Ishikawa (cell line): Measurements from ENCODE around the gene CNTN2.

Experiments used
- CEBPB ChIP-seq: IDR thresholded peaks from 2 replicates; pipeline ENCODE4 v1.6.1; 2012
- CREB1 ChIP-seq: IDR thresholded peaks from 2 replicates; pipeline ENCODE4 v1.6.1; 2012; ENCODE audit warnings: low read depth
- EGR1 ChIP-seq: IDR thresholded peaks from 2 replicates; pipeline ENCODE4 v1.6.1; 2012
- EP300 ChIP-seq: IDR thresholded peaks from 2 replicates; pipeline ENCODE4 v1.6.1; 2012; ENCODE audit warnings: borderline replicate concordance
- FOXM1 ChIP-seq: IDR thresholded peaks from 2 replicates; pipeline ENCODE4 v1.6.1; 2012; ENCODE audit warnings: low read depth, borderline replicate concordance
- MAX ChIP-seq: IDR thresholded peaks from 2 replicates; pipeline ENCODE4 v1.6.1; 2012
- NFIC ChIP-seq: IDR thresholded peaks from 2 replicates; pipeline ENCODE4 v1.6.1; 2012
- RAD21 ChIP-seq: IDR thresholded peaks from 2 replicates; pipeline ENCODE4 v1.6.1; 2012; ENCODE audit warnings: low read depth
- REST ChIP-seq: IDR thresholded peaks from 2 replicates; pipeline ENCODE4 v1.6.1; 2012; ENCODE audit warnings: low read depth, mild to moderate bottlenecking
- TAF1 ChIP-seq: IDR thresholded peaks from 2 replicates; pipeline ENCODE4 v1.6.1; 2012; ENCODE audit warnings: low read depth, mild to moderate bottlenecking
- TCF12 ChIP-seq: IDR thresholded peaks from 2 replicates; pipeline ENCODE4 v1.6.1; 2012; ENCODE audit warnings: low read depth
- TEAD4 ChIP-seq: IDR thresholded peaks from 2 replicates; pipeline ENCODE4 v1.6.1; 2012
- USF1 ChIP-seq: IDR thresholded peaks from 2 replicates; pipeline ENCODE4 v1.6.1; 2012
- YY1 ChIP-seq: IDR thresholded peaks from 2 replicates; pipeline ENCODE4 v1.6.1; 2012; ENCODE audit warnings: low read depth
- ZBTB7A ChIP-seq: IDR thresholded peaks from 2 replicates; pipeline ENCODE4 v1.6.1; 2012; ENCODE audit warnings: low read depth

Gene CNTN2

GRCh38 chr1:205075642-205076155 is 32.7 kb downstream of the CNTN2 start:
- TF ChIP-seq EP300 (no peak), EGR1 (no peak), USF1 (no peak), FOXM1 (no peak), TEAD4 (no peak), CEBPB (no peak), MAX (no peak), RAD21 (no peak), CREB1 (no peak), ZBTB7A (no peak), NFIC (no peak), TCF12 (no peak), YY1 (no peak), REST (no peak), TAF1 (no peak)

GRCh38 chr1:205076245-205076761 is 33.3 kb downstream of the CNTN2 start:
- TF ChIP-seq MAX (no peak), REST (no peak), EGR1 (no peak), EP300 (no peak), ZBTB7A (no peak), NFIC (no peak), TAF1 (no peak), TCF12 (no peak), CEBPB (no peak)

GRCh38 chr1:205077158-205077933 is 34.3 kb downstream of the CNTN2 start:
- TF ChIP-seq YY1 (no peak), EGR1 (no peak), TCF12 (no peak), FOXM1 (no peak), REST (no peak), CEBPB (no peak), ZBTB7A (no peak), EP300 (no peak), TEAD4 (no peak)

- TF ChIP-seq TEAD4 (no peak), NFIC (no peak)
Observed at GRCh38 chr1:205077934-205078311, 34.9 kb downstream of the CNTN2 start.

- no peak for TF ChIP-seq YY1
- TF ChIP-seq ZBTB7A = no peak
- no peak for TF ChIP-seq EGR1
- no peak for TF ChIP-seq REST
Observed at GRCh38 chr1:205082431-205082830, 39.4 kb downstream of the CNTN2 start.
